Posterior vena cava (tissue), 2 donors: Measurements from ENCODE around the gene RASIP1. TPM values are rescaled to one million over a fixed set of nuclear protein-coding genes. Genes with fewer than 3 reads are reported as not detected.

Experiments
- DNase-seq: peaks from one replicate; pipeline ENCODE4 v3.0.0-alpha.2; 2020; ENCODE audit warnings: low spot score
- intact Hi-C, 2 donors: fragments of 100-400 bp; cut with DNase I; formaldehyde crosslinking; loops; one replicate each; pipeline versions ENCODE4 v1.14.1 to v1.14.2; 2022 to 2023
- total RNA-seq, 2 donors: library from RNA; stranded (reverse); fragmentation: NEBNext Ultra II Directional; extraction: Animal tissue kit (Norgen Biotek cat#: 25700); gene quantifications; one replicate each; pipeline ENCODE4 v1.2.1, GENCODE V29; 2021
- donor health status: DM: yes; HTN: yes; CAD: no.
- donor health status: DM: yes; HTN: yes; CAD: no.

The RASIP1 gene
- total RNA-seq, 2 donors from 2014 or later: 13.8 to 19.2 TPM

DNA sequence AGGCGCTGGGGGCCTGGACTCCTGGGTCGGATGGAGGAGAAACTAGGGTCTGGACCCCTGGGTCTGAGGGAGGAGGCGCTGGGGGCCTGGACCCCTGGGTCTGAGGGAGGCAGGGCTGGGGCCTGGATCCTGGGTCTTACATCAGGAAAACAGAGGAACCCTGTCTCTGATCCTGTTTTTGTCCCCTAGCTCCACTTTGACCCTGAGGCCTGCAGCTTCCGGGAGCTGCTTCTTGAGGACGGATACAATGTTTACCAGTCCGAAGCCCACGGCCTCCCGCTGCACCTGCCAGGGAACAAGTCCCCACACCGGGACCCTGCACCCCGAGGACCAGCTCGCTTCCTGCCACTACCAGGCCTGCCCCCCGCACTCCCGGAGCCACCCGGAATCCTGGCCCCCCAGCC is 17.3 kb upstream of the RASIP1 start:
- intact Hi-C loops: no loop called here
- no peak for DNase-seq

DNA sequence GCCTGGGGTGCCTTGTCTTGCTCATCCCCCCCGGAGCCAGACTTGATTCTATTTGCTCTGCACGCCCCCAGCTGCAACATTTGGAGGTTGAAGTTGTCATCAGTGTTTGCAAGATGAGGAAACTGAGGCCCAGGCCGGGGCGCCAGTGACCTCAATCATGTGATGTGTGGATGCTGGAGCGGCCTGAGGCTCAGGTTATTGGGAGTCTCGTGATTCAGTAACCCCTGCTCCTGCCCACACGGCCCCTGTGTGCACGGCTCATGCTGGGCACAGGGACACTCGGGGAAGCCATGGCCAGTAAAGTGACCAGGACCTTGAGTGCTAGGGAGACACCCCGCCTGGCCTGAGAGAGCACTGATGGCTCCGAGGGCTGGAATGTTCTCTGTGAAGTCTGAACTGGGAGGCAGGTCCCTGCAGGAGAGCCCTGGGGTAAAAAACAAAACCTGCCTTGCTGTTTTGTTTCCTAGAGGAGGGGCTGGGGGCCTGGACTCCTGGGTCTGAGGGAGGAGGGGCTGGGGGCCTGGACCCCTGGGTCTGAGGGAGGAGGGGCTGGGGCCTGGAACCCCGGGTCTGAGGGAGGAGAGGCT is 16.8 kb upstream of the RASIP1 start:
- intact Hi-C loops: no loop called here
- no peak for DNase-seq

DNA sequence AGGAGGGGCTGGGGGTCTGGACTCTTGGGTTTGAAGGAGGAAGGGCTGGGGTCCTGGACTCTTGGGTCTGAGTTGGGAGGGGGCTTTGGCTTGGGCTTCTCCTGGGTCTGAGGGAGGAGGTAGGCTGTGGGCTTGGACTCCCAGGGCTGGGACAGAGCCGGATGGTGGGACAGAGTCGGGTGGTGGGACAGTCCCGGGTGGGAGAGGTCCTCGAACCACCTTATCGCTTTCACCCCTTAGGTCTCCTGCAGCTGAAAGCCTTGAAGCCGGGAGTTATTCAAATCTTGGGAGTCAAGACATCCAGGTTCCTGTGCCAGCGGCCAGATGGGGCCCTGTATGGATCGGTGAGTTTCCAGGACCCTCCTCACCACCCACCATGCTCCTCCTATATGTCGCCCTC is 16.3 kb upstream of the RASIP1 start:
- intact Hi-C loops: no loop called here
- DNase-seq: no peak

DNA sequence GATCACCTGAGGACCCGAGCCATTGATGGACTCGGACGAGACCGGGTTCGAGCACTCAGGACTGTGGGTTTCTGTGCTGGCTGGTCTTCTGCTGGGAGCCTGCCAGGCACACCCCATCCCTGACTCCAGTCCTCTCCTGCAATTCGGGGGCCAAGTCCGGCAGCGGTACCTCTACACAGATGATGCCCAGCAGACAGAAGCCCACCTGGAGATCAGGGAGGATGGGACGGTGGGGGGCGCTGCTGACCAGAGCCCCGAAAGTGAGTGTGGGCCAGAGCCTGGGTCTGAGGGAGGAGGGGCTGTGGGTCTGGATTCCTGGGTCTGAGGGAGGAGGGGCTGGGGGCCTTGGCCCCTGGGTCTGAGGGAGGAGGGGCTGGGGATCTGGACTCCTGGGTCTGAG is 15.8 kb upstream of the RASIP1 start:
- intact Hi-C loops: no loop called here
- DNase-seq: no peak

DNA sequence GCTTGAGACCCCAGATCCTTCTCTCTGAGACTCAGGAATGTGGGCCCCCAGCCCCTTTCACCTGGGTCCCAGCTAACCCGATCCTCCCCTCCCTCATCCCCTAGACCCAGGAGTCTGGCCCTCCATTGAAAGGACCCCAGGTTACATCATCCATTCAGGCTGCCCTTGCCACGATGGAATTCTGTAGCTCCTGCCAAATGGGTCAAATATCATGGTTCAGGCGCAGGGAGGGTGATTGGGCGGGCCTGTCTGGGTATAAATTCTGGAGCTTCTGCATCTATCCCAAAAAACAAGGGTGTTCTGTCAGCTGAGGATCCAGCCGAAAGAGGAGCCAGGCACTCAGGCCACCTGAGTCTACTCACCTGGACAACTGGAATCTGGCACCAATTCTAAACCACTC is 15.4 kb upstream of the RASIP1 start:
- no peak for DNase-seq
- intact Hi-C loops: no loop called here

DNA sequence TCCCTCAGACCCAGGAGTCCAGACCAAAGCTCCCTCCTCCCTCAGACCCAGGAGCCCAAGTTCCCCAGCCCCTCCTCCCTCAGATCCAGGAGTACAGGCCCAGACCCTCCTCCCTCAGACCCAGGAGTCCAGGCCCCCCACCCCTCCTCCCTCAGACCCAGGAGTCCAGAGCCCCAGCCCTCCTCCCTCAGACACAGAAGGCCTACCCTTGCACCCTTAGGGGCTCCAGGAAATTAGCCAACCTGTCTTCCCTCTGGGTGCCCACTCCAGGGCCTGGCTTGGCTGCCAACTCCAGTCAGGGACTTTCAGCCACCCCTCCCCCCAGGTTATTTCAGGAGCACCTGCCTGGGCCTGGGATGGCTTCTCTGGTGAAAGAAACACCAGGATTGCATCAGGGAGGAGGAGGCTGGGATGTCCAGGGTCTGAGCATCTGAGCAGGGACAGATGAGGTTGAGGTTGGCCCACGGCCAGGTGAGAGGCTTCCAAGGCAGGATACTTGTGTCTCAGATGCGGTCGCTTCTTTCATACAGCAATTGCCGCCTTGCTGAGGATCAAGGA is 14.8 kb upstream of the RASIP1 start, which contains the start of gene FGF21:
Gene FGF21 (plus strand): TSS at position 441 of the 558 bp plus-strand sequence. CDS start 713 bp downstream, outside the sequence.
- intact Hi-C loops: no loop called here
- no peak for DNase-seq

DNA sequence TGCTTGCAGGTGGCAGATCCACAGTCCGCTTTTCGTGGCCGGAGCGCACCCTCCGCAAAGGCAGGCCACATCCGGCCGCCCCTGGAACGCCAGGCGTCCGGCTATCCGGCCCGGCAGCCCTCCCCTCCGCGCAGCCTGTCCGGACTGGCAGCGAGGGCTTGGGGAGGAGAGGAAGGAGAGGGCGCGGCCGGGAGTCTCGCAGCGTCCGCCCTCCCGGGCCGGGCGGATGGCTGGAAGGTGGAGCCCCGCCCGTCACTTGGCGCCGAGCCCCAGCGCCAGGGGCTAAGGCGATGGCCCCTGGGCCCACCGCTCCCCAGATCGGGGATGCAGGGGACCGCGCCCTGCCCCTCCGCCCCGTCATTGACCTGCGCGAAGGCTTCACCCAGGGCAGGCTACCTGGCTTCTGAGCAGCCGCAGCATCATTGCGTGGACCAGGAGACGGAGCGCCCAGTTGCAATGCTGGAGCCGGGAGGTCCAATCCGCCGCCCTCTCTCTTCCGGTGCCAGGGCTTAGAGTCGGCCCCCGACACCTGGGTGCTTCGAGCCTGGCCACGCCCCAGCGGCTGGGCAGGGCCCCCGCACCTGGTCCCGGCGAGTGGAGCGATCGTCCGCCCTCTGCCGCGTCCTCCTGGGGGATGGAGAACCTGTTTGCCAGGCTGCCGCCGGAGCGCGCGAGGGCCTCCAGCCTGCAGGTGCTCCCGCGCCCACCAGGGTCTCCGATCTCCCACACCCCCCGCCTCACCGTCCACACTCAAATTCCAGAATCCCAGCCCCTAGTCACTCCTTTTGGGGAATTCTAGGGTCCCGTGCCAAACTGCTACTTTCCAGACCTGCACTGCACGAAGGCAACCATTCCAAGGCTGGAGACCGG is 12.3 kb upstream of the RASIP1 start, which contains the start of gene FUT1:
Gene FUT1 (minus strand): TSS at position 146 of the 870 bp plus-strand sequence. CDS start 1,360 bp downstream, outside the sequence.
- DNase-seq: no peak
- intact Hi-C loops: no loop called here

DNA sequence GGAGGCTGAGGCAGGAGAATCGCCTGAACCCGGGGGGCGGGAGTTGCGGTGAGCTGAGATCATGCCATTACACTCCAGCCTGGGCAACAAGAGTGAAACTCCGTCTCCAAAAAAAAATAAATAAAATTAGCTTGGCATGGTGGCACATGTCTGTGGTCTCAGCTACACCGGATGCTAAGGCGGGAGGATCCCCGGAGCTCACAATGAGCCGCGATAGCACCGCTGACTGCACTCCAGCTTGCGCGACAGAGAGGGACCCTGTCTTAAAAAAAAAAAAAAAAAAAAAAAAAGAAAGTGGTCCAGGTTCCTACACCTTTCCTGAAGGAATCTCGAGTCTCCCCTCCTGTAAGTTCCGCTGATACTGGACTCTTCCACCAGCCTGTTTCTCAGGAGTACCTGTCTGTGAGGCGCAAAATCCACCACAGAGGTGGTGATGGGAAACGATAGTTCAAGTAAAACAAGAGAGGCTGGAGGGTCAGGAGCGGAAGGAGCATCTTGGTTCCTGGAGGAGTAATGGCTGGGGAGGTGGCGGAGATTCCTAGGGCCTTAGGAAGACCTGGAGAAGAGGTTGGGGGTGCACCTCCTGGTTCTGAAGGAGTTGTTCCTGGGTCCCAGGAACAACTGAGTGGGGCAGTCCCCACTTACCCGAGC is 11.6 kb upstream of the RASIP1 start:
- intact Hi-C loops: no loop called here
- DNase-seq: no peak

DNA sequence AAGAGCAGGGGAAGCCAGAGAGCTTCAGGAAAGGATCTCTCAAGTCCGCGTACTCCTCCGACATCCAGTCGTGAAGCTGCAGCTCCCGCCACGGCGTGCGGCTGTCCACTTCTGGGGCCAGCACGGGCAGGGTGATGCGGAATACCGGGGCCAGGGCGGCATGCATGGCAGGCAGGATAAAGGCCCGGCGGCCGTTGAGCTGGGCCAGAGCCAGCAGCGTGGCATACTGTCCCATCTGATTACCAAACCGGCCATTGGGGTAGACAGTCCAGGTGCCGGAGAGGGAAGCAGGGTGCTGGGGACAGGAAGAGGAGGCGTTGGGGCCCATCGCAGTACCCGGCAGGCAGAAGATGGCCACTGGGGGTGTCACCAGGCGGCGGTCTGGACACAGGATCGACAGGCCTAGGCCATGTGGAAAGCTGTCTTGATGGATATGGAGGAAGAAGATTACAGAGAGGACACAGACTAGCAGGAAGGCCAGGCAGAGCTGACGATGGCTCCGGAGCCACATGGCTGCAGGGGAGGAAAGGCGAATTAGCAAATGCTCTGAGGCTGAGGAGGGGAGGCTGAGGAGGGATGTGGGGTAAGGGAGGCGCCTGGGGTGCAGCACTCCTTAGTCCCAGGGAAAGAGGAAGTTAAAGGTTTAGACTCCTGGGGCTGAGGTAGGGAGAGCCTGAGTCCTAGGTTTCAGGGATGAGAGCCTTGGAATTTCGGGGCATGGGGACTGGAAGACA is 10.5 kb upstream of the RASIP1 start:
- no peak for DNase-seq
- intact Hi-C loops: no loop called here

DNA sequence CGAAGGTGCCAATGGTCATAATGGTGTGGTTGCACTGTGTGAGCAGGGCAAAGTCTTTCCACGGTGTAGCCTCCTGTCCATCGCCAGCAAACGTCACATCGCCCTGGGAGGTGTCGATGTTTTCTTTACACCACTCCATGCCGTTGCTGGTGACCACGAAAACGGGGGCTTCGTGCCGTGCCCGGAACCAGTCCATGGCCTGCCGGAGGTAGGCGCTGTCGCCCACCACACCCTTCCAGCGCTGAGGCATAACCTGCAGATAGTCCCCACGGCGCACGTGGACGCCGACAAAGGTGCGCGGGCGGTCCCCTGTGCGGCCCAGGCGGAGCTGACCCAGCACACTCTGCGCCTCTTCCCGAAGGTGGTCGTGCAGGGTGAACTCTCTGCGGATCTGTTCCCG is 9.9 kb upstream of the RASIP1 start:
- DNase-seq: no peak
- intact Hi-C loops: no loop called here

DNA sequence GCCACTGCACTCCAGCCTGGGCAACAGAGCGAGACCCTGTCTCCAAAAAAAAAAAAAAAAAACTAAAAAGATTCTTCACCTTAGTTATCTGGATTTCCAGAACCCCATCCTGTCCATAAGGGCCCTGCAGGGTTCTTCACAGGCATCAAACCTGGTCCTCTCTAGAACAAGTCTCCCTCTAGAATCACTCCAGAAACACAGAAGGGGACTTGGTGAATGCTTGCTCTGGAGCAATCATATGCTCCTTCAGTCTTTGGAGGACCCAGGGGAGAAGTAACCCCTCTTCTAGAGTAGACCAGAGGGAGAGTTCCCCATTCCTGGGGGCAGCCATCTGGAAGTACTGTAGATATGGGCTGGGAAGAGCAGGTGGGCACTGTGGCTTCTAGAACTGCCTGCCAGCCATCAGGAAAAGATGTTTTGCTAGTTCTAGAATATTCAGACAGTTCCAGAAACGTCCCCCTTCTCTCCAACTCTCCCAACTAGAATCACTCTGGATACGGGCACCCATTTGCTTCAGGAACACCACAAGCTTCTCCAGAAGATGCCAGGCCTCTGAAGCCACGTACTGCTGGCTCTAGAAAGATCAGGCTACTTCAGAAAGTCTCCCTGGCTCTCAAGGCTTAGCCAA is 9.3 kb upstream of the RASIP1 start:
- intact Hi-C loops: no loop called here
- no peak for DNase-seq

DNA sequence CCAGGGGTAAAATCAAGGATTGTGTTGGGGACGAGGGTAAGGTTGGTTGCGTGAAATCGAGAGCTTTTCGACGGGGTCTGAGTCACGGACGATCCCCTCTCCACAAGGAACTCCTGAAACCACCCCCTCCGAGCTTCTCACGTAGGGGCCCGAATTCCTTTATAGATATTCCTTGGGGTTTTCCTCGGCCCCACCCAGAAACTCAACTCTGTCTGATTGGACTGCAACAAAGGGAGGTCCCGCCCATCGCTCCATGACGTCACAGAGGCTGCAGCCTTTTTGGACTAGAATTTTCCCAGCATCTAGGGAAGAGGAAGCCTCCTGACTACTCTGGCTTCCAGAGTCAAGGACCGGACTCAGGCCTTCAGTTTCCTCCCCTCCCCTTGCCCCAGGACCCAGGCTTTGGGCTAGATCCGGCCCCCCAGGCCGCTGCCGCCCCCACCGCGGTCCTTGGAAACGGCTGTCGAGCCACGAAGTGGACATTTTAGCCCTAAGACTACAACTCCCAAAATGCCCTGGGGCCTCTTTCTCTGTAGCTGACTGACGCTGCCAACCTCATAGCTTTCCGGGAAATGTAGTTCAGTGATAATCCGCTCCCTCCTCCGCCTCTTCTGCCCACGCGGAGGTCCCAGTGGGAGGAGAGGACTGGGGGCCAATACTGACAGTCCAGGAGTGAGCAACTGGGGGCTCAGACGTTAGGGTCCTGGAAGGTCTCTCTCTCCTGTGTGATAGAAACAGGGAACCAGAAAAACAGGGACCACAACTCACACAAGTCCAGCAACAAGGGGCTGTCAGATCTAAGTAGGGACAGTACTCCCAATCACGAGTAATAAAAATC is 6.5 kb upstream of the RASIP1 start, which contains the start of gene IZUMO1:
Gene IZUMO1 (minus strand): TSS at position 172 of the 838 bp plus-strand sequence. CDS start 1,050 bp downstream, outside the sequence.
- peak; percentile 94 for DNase-seq

DNA sequence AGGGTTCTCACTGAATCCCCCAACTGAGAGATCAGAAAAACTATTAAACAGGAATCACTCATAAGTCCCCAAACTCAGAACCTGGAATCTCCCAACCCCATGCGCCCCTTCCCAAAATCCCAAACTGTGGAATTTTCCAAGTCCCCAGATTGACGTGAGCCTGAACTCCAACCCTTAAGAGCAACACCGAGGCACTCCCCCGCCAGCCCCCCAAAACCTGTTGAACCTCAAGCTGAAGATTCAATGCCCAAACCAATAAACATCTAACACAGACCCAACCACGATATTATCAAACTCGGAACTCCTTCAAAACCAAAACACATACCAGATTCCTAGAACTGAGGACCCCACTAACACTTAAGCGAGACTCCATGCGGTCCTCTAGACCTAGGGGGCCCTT is 5.7 kb upstream of the RASIP1 start:
- intact Hi-C loops: no loop called here
- DNase-seq: no peak

More for the DNA sequence above, 6.5 kb upstream of the RASIP1 start, which contains the start of gene IZUMO1:
- intact Hi-C loops: no loop called here

DNA sequence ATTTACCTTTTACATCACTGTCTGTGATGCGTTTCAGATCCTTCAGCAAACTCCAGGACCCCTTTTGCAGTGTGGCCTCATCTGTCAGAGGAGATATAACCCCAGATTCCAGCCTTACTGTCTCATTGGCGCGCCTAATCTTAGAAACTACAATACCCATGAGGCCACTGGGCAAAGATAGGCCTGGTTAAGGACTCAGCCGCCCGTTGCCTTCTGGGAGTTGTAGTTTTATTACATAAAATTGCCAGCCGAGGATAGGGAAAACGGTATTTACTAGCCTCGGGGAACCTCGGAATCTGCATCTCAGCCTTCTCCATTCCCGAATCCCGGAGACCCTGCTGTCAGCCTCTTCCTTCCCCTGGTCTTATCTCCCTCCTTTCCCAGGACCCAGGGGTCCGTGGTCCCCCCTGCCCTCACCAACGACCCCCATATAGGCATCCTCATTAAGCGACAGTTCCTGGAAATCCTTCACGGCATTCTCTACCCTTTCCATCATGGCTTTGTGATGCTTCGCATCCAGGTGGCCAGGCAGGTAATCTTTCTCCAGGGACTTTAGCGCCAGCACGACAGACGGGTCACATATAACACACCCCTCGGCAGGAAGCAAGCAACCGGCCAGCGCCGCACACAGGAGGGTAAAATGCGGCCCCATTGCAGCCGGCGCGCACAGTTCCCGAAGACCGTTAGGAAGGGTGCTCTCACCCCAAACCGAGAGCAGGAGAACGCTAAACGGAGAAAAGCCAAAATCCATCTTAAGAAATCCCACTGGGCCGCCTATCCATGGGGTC is 5.0 kb upstream of the RASIP1 start:
- intact Hi-C loops: no loop called here
- no peak for DNase-seq

DNA sequence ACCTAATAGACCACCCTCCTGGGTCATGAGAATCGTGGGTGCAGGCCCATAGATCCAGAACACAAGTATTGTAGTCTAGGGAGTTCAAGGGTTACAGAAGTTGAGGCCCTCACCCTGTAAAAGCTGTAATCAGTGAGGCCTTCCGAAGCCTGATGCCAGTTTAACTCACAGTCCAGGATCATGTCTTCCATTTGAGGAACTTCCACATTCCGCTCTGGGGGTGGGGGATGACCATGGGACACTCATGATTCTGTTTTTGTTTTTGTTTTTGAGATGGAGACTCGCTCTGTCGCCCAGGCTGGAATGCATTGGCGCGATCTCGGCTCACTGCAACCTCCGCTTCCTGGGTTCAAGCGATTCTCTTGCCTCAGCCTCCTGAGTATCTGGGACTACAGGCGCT is 1.7 kb upstream of the RASIP1 start:
- no peak for DNase-seq
- intact Hi-C loops: no loop called here

DNA sequence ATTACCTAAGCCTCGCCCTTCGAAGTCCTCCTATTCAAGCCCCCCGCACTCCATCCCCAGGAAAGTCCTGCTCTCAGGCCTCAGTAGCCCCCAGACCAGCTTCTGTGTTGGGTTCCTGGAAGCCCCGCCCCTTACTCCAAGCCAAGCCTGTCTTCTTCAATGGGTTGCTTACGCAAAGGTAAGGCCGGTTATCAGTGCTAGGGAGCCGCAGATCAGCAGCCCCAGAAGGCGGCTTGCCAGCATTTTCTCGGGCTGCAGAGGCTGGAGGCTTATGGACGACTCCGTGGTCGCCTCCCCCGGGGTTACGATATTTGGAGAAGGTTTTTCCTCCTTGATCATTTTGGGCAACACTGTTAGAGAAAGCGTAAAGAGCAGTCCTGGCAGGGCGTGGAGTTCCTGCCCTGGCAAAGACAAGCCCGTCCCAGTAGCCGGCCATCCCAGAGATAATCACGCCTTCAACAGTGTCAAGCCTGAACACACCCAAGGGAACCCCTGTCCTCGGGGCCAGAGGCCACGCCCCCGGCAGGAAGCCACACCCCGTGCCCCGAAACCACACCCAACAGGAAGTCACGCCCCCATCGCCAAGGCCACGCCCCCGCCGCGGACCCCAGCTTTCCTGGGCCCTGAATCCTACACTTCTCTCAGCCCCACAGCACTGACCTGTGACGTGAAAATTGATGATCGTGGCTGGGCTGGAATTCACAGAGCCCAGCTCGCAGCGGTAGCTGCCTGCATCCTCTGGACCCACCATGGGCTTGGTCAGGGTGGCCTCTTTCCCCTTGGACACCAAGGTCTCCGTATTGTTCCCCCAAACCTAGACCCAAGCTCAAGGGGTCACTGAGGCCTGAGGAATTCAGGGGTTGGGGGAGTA is 954 bp upstream of the RASIP1 start:
- intact Hi-C loops: no loop called here
- DNase-seq: no peak
